HepG2 (cell line): ENCODE data around the gene CIAO3.

Experiments
- ATF6 ChIP-seq: sonication (generic); formaldehyde crosslinking; conservative IDR thresholded peaks from 2 replicates; pipeline ENCODE4 v1.4.0; 2020; ENCODE audit warnings: missing genetic modification reagents
- EP300 ChIP-seq, 3 experiments: sonication (generic) in 1 of 3; formaldehyde crosslinking in 1 of 3; IDR thresholded peaks; 2 replicates each; pipeline versions ENCODE4 v1.5.1 to v1.6.1; 2011 to 2020; ENCODE audit warnings: low read depth in 2 of 3, low read length in 2 of 3, borderline replicate concordance in 1 of 3, improper control_type of control experiment in 1 of 3, mild to moderate bottlenecking in 1 of 3, missing genetic modification reagents in 1 of 3, moderate library complexity in 1 of 3
- EZH2 ChIP-seq: conservative IDR thresholded peaks from 2 replicates; pipeline ENCODE4 v1.6.1; 2012; ENCODE audit warnings: mild to moderate bottlenecking, low read depth, low read length, moderate library complexity
- JUN ChIP-seq: sonication (generic); formaldehyde crosslinking; IDR thresholded peaks from 2 replicates; pipeline ENCODE4 v1.4.0; 2020; ENCODE audit warnings: mild to moderate bottlenecking, missing genetic modification reagents
- POLR2A ChIP-seq, 2 experiments: IDR thresholded peaks; 2 replicates each; pipeline ENCODE4 v1.6.1; 2011; ENCODE audit warnings: low read depth in 2 of 2, low read length in 2 of 2, mild to moderate bottlenecking in 1 of 2, moderate library complexity in 1 of 2; ENCODE audit not compliant: insufficient read depth in 1 of 2
- SMARCE1 ChIP-seq: fragments of 450-650 bp; IDR thresholded peaks from 2 replicates; pipeline ENCODE4 v1.6.1; 2017; ENCODE audit warnings: borderline replicate concordance
- SP140L ChIP-seq: sonication (generic); formaldehyde crosslinking; IDR thresholded peaks from 2 replicates; pipeline ENCODE4 v1.4.0; 2020; ENCODE audit warnings: missing genetic modification reagents, borderline replicate concordance
- ZBTB8A ChIP-seq: sonication (generic); formaldehyde crosslinking; IDR thresholded peaks from 2 replicates; pipeline ENCODE4 v1.4.0; 2020; ENCODE audit warnings: mild to moderate bottlenecking, low read depth, missing genetic modification reagents, borderline replicate concordance
- ZNF775 ChIP-seq: sonication (generic); formaldehyde crosslinking; IDR thresholded peaks from 2 replicates; pipeline ENCODE4 v1.4.0; 2020; ENCODE audit warnings: missing genetic modification reagents, mild to moderate bottlenecking, moderate library complexity, borderline replicate concordance
- TF ChIP-seq, protein P1 (sequence below): IDR thresholded peaks from 2 replicates; pipeline ENCODE4 v1.6.1; 2016; ENCODE audit warnings: missing genetic modification reagents, missing compliant biosample characterization
- TF ChIP-seq, protein P2 (sequence below): sonication (generic); formaldehyde crosslinking; IDR thresholded peaks from 2 replicates; pipeline ENCODE4 v1.5.0; 2020; ENCODE audit warnings: mild to moderate bottlenecking, missing genetic modification reagents, moderate library complexity
- TF ChIP-seq, protein P3 (sequence below), 2 experiments: IDR thresholded peaks; 2 replicates each; pipeline ENCODE4 v1.6.1; 2011 to 2012; ENCODE audit warnings: low read length in 2 of 2, borderline replicate concordance in 1 of 2, low read depth in 1 of 2, mild to moderate bottlenecking in 1 of 2, moderate library complexity in 1 of 2

GRCh38 chr16:754656-755055 is 13.9 kb upstream of the CIAO3 start:
- TF ChIP-seq, protein P1, sequence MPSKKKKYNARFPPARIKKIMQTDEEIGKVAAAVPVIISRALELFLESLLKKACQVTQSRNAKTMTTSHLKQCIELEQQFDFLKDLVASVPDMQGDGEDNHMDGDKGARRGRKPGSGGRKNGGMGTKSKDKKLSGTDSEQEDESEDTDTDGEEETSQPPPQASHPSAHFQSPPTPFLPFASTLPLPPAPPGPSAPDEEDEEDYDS (CRISPR knock-in tag) = no peak
- TF ChIP-seq, protein P2, sequence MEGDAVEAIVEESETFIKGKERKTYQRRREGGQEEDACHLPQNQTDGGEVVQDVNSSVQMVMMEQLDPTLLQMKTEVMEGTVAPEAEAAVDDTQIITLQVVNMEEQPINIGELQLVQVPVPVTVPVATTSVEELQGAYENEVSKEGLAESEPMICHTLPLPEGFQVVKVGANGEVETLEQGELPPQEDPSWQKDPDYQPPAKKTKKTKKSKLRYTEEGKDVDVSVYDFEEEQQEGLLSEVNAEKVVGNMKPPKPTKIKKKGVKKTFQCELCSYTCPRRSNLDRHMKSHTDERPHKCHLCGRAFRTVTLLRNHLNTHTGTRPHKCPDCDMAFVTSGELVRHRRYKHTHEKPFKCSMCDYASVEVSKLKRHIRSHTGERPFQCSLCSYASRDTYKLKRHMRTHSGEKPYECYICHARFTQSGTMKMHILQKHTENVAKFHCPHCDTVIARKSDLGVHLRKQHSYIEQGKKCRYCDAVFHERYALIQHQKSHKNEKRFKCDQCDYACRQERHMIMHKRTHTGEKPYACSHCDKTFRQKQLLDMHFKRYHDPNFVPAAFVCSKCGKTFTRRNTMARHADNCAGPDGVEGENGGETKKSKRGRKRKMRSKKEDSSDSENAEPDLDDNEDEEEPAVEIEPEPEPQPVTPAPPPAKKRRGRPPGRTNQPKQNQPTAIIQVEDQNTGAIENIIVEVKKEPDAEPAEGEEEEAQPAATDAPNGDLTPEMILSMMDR = no peak
- no peak for TF ChIP-seq EZH2
- TF ChIP-seq SP140L (CRISPR knock-in tag) = no peak
- TF ChIP-seq, protein P3, sequence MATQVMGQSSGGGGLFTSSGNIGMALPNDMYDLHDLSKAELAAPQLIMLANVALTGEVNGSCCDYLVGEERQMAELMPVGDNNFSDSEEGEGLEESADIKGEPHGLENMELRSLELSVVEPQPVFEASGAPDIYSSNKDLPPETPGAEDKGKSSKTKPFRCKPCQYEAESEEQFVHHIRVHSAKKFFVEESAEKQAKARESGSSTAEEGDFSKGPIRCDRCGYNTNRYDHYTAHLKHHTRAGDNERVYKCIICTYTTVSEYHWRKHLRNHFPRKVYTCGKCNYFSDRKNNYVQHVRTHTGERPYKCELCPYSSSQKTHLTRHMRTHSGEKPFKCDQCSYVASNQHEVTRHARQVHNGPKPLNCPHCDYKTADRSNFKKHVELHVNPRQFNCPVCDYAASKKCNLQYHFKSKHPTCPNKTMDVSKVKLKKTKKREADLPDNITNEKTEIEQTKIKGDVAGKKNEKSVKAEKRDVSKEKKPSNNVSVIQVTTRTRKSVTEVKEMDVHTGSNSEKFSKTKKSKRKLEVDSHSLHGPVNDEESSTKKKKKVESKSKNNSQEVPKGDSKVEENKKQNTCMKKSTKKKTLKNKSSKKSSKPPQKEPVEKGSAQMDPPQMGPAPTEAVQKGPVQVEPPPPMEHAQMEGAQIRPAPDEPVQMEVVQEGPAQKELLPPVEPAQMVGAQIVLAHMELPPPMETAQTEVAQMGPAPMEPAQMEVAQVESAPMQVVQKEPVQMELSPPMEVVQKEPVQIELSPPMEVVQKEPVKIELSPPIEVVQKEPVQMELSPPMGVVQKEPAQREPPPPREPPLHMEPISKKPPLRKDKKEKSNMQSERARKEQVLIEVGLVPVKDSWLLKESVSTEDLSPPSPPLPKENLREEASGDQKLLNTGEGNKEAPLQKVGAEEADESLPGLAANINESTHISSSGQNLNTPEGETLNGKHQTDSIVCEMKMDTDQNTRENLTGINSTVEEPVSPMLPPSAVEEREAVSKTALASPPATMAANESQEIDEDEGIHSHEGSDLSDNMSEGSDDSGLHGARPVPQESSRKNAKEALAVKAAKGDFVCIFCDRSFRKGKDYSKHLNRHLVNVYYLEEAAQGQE (IDR thresholded peaks at IDR 0.05; ENCODE audit: borderline replicate concordance in 1 of 2, low read depth in 1 of 2, low read length in 2 of 2) = no peak
- TF ChIP-seq SMARCE1 = no peak
- no peak for TF ChIP-seq JUN (CRISPR knock-in tag)
- TF ChIP-seq POLR2A (IDR thresholded peaks at IDR 0.05; ENCODE audit: insufficient read depth in 1 of 2, low read depth in 2 of 2, low read length in 2 of 2) = no peak
- TF ChIP-seq ZNF775 (CRISPR knock-in tag) = no peak
- TF ChIP-seq ZBTB8A (CRISPR knock-in tag) = no peak
- TF ChIP-seq ATF6 (CRISPR knock-in tag) = no peak
- no peak for TF ChIP-seq EP300 (IDR thresholded peaks at IDR 0.05; ENCODE audit: low read depth in 2 of 2, low read length in 2 of 2)
- no peak for TF ChIP-seq EP300 (CRISPR knock-in tag; IDR thresholded peaks at IDR 0.05; ENCODE audit: borderline replicate concordance)
